HG03520 (cell line): Measurements from ENCODE around the gene PSMD5.

ENCODE experiments used
- ATAC-seq: cut with Tn5 transposase; IDR thresholded peaks from one replicate; pipeline ENCODE4 v1.9.1; 2021; ENCODE audit warnings: mild to moderate bottlenecking, moderate library complexity; ENCODE audit not compliant: unreplicated experiment

The PSMD5 gene

GRCh38 chr9:120856700-120857099 lies 14.0 kb upstream of the PSMD5 start:
- ATAC-seq: no peak

GRCh38 chr9:120855827-120856670 lies 13.3 kb upstream of the PSMD5 start:
- ATAC-seq: no peak

- no peak for ATAC-seq
These were observed 12.0 kb upstream of the PSMD5 start for GRCh38 chr9:120854596-120855327.

GRCh38 chr9:120853198-120853597 lies 10.5 kb upstream of the PSMD5 start:
- no peak for ATAC-seq

- no peak for ATAC-seq
These were observed 9.7 kb upstream of the PSMD5 start for GRCh38 chr9:120852240-120853010.

GRCh38 chr9:120851449-120851848 lies 8.7 kb upstream of the PSMD5 start:
- no peak for ATAC-seq

- ATAC-seq: no peak
These were observed 7.6 kb upstream of the PSMD5 start for GRCh38 chr9:120850315-120850714.

GRCh38 chr9:120846906-120847305 lies 4.2 kb upstream of the PSMD5 start:
- ATAC-seq: no peak

GRCh38 chr9:120846251-120846889 lies 3.6 kb upstream of the PSMD5 start:
- ATAC-seq: no peak

- ATAC-seq: no peak
These were observed 2.5 kb upstream of the PSMD5 start for GRCh38 chr9:120845255-120845654.

GRCh38 chr9:120841930-120842684 lies 615 bp downstream of the PSMD5 start:
- ATAC-seq: no peak

GRCh38 chr9:120839146-120839545 lies 3.6 kb downstream of the PSMD5 start:
- no peak for ATAC-seq

GRCh38 chr9:120837921-120838320 lies 4.8 kb downstream of the PSMD5 start:
- no peak for ATAC-seq

GRCh38 chr9:120833325-120833724 lies 9.4 kb downstream of the PSMD5 start:
- no peak for ATAC-seq

GRCh38 chr9:120832807-120833206 lies 9.9 kb downstream of the PSMD5 start:
- no peak for ATAC-seq

- no peak for ATAC-seq
These were observed 11.9 kb downstream of the PSMD5 start for GRCh38 chr9:120830865-120831264.

GRCh38 chr9:120830151-120830550 lies 12.6 kb downstream of the PSMD5 start:
- no peak for ATAC-seq

- ATAC-seq: no peak
These were observed 13.1 kb downstream of the PSMD5 start for GRCh38 chr9:120829650-120830049.

- no peak for ATAC-seq
These were observed 22.6 kb downstream of the PSMD5 start for GRCh38 chr9:120820095-120820494.

- no peak for ATAC-seq
These were observed 24.1 kb downstream of the PSMD5 start for GRCh38 chr9:120818595-120818994.
